SU-DHL-6 (cell line): ENCODE results near the gene NCKAP5.

Experiments used
- H2AFZ ChIP-seq: fragments of 200-600 bp; sonication (generic); 2 replicates; pipeline ENCODE4 v1.6.1; 2014; ENCODE audit warnings: low read depth, mild to moderate bottlenecking, moderate library complexity, mixed read lengths, antibody characterized with exemption, low read length; ENCODE audit not compliant: severe bottlenecking
- H3F3A ChIP-seq: fragments of 200-600 bp; shearing (Covaris generic); 2 replicates; pipeline ENCODE4 v1.6.0; 2016; ENCODE audit warnings: antibody characterized with exemption, mild to moderate bottlenecking; ENCODE audit not compliant: insufficient read depth
- H3K27ac ChIP-seq: fragments of 200-600 bp; sonication (generic); 2 replicates; pipeline ENCODE4 v1.5.1; 2016; ENCODE audit warnings: low read depth, mild to moderate bottlenecking, low read length, moderate library complexity, mixed read lengths
- H3K27me3 ChIP-seq: fragments of 200-600 bp; sonication (generic), shearing (Covaris generic); 2 replicates; pipeline ENCODE4 v1.6.0; 2014; ENCODE audit warnings: mild to moderate bottlenecking, low read length
- H3K36me3 ChIP-seq: fragments of 200-600 bp; sonication (generic); 2 replicates; pipeline ENCODE4 v1.6.1; 2014; ENCODE audit warnings: mild to moderate bottlenecking, low read length, mixed read lengths
- H3K4me2 ChIP-seq: fragments of 300-600, 200-600 bp; shearing (Covaris generic), sonication (generic); 2 replicates; pipeline ENCODE4 v1.6.0; 2014; ENCODE audit warnings: low read length, low read depth, mild to moderate bottlenecking; ENCODE audit not compliant: poor library complexity, severe bottlenecking
- H3K4me3 ChIP-seq: fragments of 200-600 bp; sonication (generic); 2 replicates; pipeline ENCODE4 v1.5.1; 2014; ENCODE audit warnings: antibody characterized with exemption, low read length, mild to moderate bottlenecking, mixed read lengths; ENCODE audit not compliant: insufficient read depth, poor library complexity, severe bottlenecking
- H3K79me2 ChIP-seq: fragments of 200-600 bp; sonication (generic); 2 replicates; pipeline ENCODE4 v1.6.1; 2014; ENCODE audit warnings: mild to moderate bottlenecking, low read length, moderate library complexity; ENCODE audit not compliant: insufficient read depth
- H3K9ac ChIP-seq: fragments of 200-600 bp; sonication (generic); 2 replicates; pipeline ENCODE4 v1.7.0; 2014; ENCODE audit warnings: mild to moderate bottlenecking, low read length
- H3K9me2 ChIP-seq: fragments of 200-600 bp; sonication (generic); replicated peaks from 2 replicates; pipeline ENCODE4 v1.6.1; 2014; ENCODE audit warnings: low read length; ENCODE audit not compliant: insufficient read depth
- H3K9me3 ChIP-seq: fragments of 200-600 bp; sonication (generic); 2 replicates; pipeline ENCODE4 v1.6.1; 2014; ENCODE audit warnings: low read length, mixed read lengths; ENCODE audit not compliant: insufficient read depth
- H4K20me1 ChIP-seq: fragments of 200-600 bp; sonication (generic); 2 replicates; pipeline ENCODE4 v1.6.1; 2014; ENCODE audit warnings: low read depth, mild to moderate bottlenecking, antibody characterized with exemption, low read length, moderate library complexity, mixed read lengths
- EZH2phosphoT487 ChIP-seq: fragments of 200-600 bp; sonication (generic), shearing (Covaris generic); conservative IDR thresholded peaks from 2 replicates; pipeline ENCODE4 v1.6.1; 2018; ENCODE audit warnings: mild to moderate bottlenecking, antibody characterized with exemption, low read length, moderate library complexity, mixed read lengths
- TF ChIP-seq, protein P1 (sequence below): fragments of 200-600 bp; sonication (generic); IDR thresholded peaks from one replicate; pipeline ENCODE4 v1.5.1; 2017; ENCODE audit warnings: antibody characterized with exemption, mild to moderate bottlenecking, low read length, moderate library complexity; ENCODE audit not compliant: insufficient read depth, poor library complexity, severe bottlenecking

NCKAP5 gene

DNA sequence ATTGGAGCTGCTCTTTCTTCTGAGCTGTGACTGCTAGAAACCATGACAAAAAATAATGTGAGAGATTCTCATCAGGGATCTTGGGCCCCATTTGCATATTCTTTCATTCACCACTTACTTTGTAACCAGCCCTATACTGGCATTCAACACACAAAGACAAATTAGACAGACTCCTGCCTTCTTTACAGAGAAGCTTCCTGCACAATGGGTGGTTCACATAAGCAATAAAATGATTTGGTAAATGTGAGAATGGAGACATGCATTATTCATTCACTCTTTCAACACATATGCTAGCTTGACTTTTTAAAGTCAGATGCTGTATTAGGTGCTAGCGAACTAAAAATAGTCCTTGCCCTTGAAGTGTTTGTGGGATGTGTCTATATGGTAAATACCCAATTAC is 174.4 kb downstream of the NCKAP5 start:
- H3K4me3 ChIP-seq, result no peak overlapping the region
- TF ChIP-seq, protein P1, sequence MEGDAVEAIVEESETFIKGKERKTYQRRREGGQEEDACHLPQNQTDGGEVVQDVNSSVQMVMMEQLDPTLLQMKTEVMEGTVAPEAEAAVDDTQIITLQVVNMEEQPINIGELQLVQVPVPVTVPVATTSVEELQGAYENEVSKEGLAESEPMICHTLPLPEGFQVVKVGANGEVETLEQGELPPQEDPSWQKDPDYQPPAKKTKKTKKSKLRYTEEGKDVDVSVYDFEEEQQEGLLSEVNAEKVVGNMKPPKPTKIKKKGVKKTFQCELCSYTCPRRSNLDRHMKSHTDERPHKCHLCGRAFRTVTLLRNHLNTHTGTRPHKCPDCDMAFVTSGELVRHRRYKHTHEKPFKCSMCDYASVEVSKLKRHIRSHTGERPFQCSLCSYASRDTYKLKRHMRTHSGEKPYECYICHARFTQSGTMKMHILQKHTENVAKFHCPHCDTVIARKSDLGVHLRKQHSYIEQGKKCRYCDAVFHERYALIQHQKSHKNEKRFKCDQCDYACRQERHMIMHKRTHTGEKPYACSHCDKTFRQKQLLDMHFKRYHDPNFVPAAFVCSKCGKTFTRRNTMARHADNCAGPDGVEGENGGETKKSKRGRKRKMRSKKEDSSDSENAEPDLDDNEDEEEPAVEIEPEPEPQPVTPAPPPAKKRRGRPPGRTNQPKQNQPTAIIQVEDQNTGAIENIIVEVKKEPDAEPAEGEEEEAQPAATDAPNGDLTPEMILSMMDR, result no peak
- TF ChIP-seq EZH2phosphoT487, result no peak
- no peaks in the 10 kb centered on the region for H3K9me3 ChIP-seq
- H3K27me3 ChIP-seq, result no peaks in the 10 kb centered on the region
- no peaks in the 10 kb centered on the region for H3K36me3 ChIP-seq
- no peaks in the 10 kb centered on the region for H3F3A ChIP-seq
- no peak overlapping the region for H3K9ac ChIP-seq
- no peak overlapping the region for H2AFZ ChIP-seq
- H3K9me2 ChIP-seq, result no peaks in the 10 kb centered on the region
- no peaks in the 10 kb centered on the region for H3K79me2 ChIP-seq
- no peaks in the 10 kb centered on the region for H4K20me1 ChIP-seq
- no peak overlapping the region for H3K4me2 ChIP-seq
- no peak overlapping the region for H3K27ac ChIP-seq

DNA sequence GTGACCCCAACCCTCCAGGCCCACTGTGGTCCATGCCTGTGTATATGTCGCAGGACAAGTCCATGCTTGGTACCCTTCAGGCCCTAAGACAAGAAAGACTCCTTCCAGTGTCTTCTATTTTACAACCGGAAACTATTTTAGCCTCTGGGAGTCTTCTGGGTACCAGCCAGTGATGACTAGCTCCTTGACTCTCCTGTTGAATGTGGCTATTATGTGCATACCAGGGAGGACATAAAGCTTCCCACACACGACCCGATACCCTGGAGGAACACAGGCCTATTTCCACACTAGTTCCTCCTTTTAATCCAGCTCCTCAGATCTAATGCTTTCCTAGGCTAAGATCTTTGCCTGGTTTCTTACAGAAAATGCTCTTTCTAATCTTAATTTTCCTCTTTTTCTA is 178.1 kb downstream of the NCKAP5 start:
- TF ChIP-seq, protein P1, result no peak
- no peak for TF ChIP-seq EZH2phosphoT487
- no peaks in the 10 kb centered on the region for H3K27me3 ChIP-seq
- no peaks in the 10 kb centered on the region for H3K9me3 ChIP-seq
- no peaks in the 10 kb centered on the region for H3K79me2 ChIP-seq
- no peaks in the 10 kb centered on the region for H3K9me2 ChIP-seq
- H3K27ac ChIP-seq, result no peak overlapping the region
- H3K36me3 ChIP-seq, result no peaks in the 10 kb centered on the region
- no peaks in the 10 kb centered on the region for H3F3A ChIP-seq
- no peak overlapping the region for H3K4me2 ChIP-seq
- no peak overlapping the region for H3K4me3 ChIP-seq
- no peak overlapping the region for H2AFZ ChIP-seq
- no peak overlapping the region for H3K9ac ChIP-seq
- no peaks in the 10 kb centered on the region for H4K20me1 ChIP-seq

DNA sequence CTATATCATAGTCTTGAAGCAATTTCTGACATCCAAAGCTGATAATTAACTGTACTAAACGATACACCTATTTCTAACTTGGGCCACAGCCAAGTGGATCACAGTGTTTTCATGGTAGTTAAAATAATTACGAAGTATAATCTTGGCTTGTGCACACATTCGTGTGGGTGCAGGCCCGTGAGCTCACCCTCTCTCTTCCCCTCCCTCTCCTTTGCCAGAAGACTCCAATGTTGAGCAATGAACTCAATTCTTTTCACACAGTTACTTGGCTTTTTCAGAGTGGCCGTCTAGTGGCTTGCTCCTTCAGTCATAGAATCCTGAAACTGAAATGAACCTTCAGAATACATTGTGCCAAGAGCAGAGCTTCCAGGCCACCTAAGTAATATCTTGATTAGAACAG is 178.7 kb downstream of the NCKAP5 start:
- no peaks in the 10 kb centered on the region for H3F3A ChIP-seq
- no peak overlapping the region for H2AFZ ChIP-seq
- H3K4me2 ChIP-seq, result no peak overlapping the region
- no peaks in the 10 kb centered on the region for H4K20me1 ChIP-seq
- H3K79me2 ChIP-seq, result no peaks in the 10 kb centered on the region
- TF ChIP-seq, protein P1, result no peak
- TF ChIP-seq EZH2phosphoT487, result no peak
- H3K9ac ChIP-seq, result no peak overlapping the region
- no peaks in the 10 kb centered on the region for H3K9me3 ChIP-seq
- no peak overlapping the region for H3K27ac ChIP-seq
- no peaks in the 10 kb centered on the region for H3K27me3 ChIP-seq
- no peaks in the 10 kb centered on the region for H3K36me3 ChIP-seq
- H3K4me3 ChIP-seq, result no peak overlapping the region
- H3K9me2 ChIP-seq, result no peaks in the 10 kb centered on the region
